ENCODE results near the gene PREPL. TPM values are rescaled to one million over a fixed set of nuclear protein-coding genes. Genes with fewer than 3 reads are reported as not detected.

PREPL gene
- total and polyA plus RNA-seq, 2 experiments from 2014 or later: 16.5 to 49.0 TPM

DNA sequence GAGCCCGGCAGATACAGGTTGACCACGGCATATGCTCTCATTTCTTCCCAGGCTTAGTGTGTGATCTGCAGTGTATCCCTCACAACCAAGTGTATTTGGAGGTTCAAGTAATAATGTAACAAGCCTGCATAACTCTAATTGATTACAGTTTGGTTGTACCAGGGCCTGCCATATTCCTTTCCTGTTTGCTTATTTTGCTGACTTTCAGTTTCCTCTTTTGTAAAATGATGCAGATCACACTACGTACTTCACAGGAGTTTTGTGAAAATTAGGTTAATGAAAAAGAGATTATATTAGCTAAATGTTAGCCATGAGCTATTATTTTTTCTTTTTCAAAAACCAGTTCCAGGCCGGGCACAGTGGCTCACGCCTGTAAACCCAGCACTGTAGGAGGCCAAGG lies 60.2 kb downstream of the PREPL start (continued):
- TF ChIP-seq EZH2phosphoT487 (IDR thresholded peaks at IDR 0.05; ENCODE audit: unreplicated experiment) (no peak), POLR2AphosphoS5 (IDR thresholded peaks at IDR 0.05; ENCODE audit: low read depth) (no peak), NANOG (IDR thresholded peaks at IDR 0.05; ENCODE audit: borderline replicate concordance) (no peak), EZH2 (IDR thresholded peaks at IDR 0.05; ENCODE audit: low read depth, unreplicated experiment) (no peak), ZNF114 (CRISPR knock-in tag; IDR thresholded peaks at IDR 0.05) (no peak), STAT1 (IDR thresholded peaks at IDR 0.05; ENCODE audit: unreplicated experiment) (no peak)
- TF ChIP-seq, protein P1, sequence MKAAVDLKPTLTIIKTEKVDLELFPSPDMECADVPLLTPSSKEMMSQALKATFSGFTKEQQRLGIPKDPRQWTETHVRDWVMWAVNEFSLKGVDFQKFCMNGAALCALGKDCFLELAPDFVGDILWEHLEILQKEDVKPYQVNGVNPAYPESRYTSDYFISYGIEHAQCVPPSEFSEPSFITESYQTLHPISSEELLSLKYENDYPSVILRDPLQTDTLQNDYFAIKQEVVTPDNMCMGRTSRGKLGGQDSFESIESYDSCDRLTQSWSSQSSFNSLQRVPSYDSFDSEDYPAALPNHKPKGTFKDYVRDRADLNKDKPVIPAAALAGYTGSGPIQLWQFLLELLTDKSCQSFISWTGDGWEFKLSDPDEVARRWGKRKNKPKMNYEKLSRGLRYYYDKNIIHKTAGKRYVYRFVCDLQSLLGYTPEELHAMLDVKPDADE (IDR thresholded peaks at IDR 0.05): no peak
- TF ChIP-seq, protein P2, sequence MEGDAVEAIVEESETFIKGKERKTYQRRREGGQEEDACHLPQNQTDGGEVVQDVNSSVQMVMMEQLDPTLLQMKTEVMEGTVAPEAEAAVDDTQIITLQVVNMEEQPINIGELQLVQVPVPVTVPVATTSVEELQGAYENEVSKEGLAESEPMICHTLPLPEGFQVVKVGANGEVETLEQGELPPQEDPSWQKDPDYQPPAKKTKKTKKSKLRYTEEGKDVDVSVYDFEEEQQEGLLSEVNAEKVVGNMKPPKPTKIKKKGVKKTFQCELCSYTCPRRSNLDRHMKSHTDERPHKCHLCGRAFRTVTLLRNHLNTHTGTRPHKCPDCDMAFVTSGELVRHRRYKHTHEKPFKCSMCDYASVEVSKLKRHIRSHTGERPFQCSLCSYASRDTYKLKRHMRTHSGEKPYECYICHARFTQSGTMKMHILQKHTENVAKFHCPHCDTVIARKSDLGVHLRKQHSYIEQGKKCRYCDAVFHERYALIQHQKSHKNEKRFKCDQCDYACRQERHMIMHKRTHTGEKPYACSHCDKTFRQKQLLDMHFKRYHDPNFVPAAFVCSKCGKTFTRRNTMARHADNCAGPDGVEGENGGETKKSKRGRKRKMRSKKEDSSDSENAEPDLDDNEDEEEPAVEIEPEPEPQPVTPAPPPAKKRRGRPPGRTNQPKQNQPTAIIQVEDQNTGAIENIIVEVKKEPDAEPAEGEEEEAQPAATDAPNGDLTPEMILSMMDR (conservative IDR thresholded peaks at IDR 0.05; ENCODE audit: low read depth in 2 of 2): no peak

DNA sequence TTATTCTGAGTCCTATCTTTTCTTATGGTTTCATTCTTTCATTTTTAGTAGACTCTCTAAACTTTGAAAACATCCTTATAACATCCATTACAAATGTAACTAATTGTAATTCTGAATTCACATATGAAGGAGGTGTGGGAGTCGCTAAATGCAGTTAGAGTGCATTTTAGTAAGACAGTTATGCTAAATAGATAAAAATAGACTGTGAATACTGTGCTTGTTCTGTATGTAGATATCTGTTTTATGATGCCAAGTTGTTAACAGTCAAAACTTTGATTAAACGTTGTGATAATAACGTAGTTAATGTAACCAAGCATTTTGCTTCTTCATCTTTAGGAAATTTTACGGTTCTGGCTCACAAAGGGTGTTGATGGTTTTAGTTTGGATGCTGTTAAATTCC lies 61.7 kb downstream of the PREPL start:
- ATAC-seq (no peak), DNase-seq (ENCODE audit: low spot score) (no peak)
- H3K4me1 ChIP-seq (ENCODE audit: insufficient read depth): no peaks in the 10 kb centered on the region
- H3K36me3 Mint-ChIP-seq (ENCODE audit: low read depth): no peaks in the 10 kb centered on the region
- H3K9me3 Mint-ChIP-seq: 0 out of 3 replicates have a peak, but pooled peaks cover 5% of the 10 kb centered on the region
- no peak overlapping the region for H3K4me3 ChIP-seq
- no peak overlapping the region for H3K4me3 Mint-ChIP-seq
- no peak overlapping the region for H3K27ac Mint-ChIP-seq
- no peaks in the 10 kb centered on the region for H3F3A ChIP-seq (replicated peaks; ENCODE audit: low read depth)
- no peak overlapping the region for H3K27ac ChIP-seq (ENCODE audit: low read depth)
- no peaks in the 10 kb centered on the region for H3K27me3 ChIP-seq (ENCODE audit: insufficient read depth)
- no peak overlapping the region for H2AFZ ChIP-seq
- H3K27me3 Mint-ChIP-seq (ENCODE audit: insufficient read depth, low read depth, poor library complexity): peaks cover 7% of the 10 kb centered on the region
- peaks cover 12% of the 10 kb centered on the region for H3K4me1 Mint-ChIP-seq
- H3K4me2 ChIP-seq: no peak overlapping the region
- H3K9me2 ChIP-seq (ENCODE audit: insufficient read depth): no peaks in the 10 kb centered on the region
- no peaks in the 10 kb centered on the region for H3K36me3 ChIP-seq (ENCODE audit: insufficient read depth)
- no peaks in the 10 kb centered on the region for H3K79me2 ChIP-seq (replicated peaks; ENCODE audit: insufficient read depth)
- no peaks in the 10 kb centered on the region for H4K20me1 ChIP-seq (replicated peaks; ENCODE audit: insufficient read depth)
- TF ChIP-seq ZNF331 (CRISPR knock-in tag; IDR thresholded peaks at IDR 0.05; ENCODE audit: low read depth): no peak
- TF ChIP-seq EZH2 (IDR thresholded peaks at IDR 0.05; ENCODE audit: low read depth, unreplicated experiment): no peak
- TF ChIP-seq JUNB (IDR thresholded peaks at IDR 0.05; ENCODE audit: unreplicated experiment): no peak
- TF ChIP-seq, protein P3, sequence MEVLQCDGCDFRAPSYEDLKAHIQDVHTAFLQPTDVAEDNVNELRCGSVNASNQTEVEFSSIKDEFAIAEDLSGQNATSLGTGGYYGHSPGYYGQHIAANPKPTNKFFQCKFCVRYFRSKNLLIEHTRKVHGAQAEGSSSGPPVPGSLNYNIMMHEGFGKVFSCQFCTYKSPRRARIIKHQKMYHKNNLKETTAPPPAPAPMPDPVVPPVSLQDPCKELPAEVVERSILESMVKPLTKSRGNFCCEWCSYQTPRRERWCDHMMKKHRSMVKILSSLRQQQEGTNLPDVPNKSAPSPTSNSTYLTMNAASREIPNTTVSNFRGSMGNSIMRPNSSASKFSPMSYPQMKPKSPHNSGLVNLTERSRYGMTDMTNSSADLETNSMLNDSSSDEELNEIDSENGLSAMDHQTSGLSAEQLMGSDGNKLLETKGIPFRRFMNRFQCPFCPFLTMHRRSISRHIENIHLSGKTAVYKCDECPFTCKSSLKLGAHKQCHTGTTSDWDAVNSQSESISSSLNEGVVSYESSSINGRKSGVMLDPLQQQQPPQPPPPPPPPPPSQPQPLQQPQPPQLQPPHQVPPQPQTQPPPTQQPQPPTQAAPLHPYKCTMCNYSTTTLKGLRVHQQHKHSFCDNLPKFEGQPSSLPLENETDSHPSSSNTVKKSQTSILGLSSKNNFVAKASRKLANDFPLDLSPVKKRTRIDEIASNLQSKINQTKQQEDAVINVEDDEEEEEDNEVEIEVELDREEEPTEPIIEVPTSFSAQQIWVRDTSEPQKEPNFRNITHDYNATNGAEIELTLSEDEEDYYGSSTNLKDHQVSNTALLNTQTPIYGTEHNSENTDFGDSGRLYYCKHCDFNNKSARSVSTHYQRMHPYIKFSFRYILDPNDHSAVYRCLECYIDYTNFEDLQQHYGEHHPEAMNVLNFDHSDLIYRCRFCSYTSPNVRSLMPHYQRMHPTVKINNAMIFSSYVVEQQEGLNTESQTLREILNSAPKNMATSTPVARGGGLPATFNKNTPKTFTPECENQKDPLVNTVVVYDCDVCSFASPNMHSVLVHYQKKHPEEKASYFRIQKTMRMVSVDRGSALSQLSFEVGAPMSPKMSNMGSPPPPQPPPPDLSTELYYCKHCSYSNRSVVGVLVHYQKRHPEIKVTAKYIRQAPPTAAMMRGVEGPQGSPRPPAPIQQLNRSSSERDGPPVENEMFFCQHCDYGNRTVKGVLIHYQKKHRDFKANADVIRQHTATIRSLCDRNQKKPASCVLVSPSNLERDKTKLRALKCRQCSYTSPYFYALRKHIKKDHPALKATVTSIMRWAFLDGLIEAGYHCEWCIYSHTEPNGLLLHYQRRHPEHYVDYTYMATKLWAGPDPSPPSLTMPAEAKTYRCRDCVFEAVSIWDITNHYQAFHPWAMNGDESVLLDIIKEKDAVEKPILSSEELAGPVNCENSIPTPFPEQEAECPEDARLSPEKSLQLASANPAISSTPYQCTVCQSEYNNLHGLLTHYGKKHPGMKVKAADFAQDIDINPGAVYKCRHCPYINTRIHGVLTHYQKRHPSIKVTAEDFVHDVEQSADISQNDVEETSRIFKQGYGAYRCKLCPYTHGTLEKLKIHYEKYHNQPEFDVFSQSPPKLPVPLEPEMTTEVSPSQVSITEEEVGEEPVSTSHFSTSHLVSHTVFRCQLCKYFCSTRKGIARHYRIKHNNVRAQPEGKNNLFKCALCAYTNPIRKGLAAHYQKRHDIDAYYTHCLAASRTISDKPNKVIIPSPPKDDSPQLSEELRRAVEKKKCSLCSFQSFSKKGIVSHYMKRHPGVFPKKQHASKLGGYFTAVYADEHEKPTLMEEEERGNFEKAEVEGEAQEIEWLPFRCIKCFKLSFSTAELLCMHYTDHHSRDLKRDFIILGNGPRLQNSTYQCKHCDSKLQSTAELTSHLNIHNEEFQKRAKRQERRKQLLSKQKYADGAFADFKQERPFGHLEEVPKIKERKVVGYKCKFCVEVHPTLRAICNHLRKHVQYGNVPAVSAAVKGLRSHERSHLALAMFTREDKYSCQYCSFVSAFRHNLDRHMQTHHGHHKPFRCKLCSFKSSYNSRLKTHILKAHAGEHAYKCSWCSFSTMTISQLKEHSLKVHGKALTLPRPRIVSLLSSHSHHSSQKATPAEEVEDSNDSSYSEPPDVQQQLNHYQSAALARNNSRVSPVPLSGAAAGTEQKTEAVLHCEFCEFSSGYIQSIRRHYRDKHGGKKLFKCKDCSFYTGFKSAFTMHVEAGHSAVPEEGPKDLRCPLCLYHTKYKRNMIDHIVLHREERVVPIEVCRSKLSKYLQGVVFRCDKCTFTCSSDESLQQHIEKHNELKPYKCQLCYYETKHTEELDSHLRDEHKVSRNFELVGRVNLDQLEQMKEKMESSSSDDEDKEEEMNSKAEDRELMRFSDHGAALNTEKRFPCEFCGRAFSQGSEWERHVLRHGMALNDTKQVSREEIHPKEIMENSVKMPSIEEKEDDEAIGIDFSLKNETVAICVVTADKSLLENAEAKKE (CRISPR knock-in tag; IDR thresholded peaks at IDR 0.05): no peak
- TF ChIP-seq CREB1 (CRISPR knock-in tag; IDR thresholded peaks at IDR 0.05; ENCODE audit: low read depth): no peak
- TF ChIP-seq, protein P1 (IDR thresholded peaks at IDR 0.05): no peak
- TF ChIP-seq EZH2phosphoT487 (IDR thresholded peaks at IDR 0.05; ENCODE audit: unreplicated experiment): no peak
